ENCODE results near the gene SKIDA1.

- TF ChIP-seq EZH2 (IDR thresholded peaks at IDR 0.05; ENCODE audit: insufficient read depth, low read length): no peak
- no peak for TF ChIP-seq CTCF (IDR thresholded peaks at IDR 0.05; ENCODE audit: insufficient read depth, low read depth, low read length)
Measured at GRCh38 chr10:21493784-21494183, 31.7 kb downstream of the SKIDA1 start.

All from astrocyte (in vitro differentiated cells and primary cell).